Stimulated activated CD8-positive, alpha-beta memory T cell treated with anti-CD3 and anti-CD28 coated beads, Interleukin-4, amount 100 ng/mL, for 1 hour (primary cell): ENCODE measurements around the gene TCEANC.

Source experiments
- DNase-seq, 2 donors: peaks; one replicate each; pipeline ENCODE4 v3.0.0-alpha.2; 2020; ENCODE audit warnings: low read depth in 2 of 2, low spot score in 1 of 2

Gene TCEANC

GRCh38 chrX:13691841-13692371 is 39.0 kb downstream of the TCEANC start:
- no peak for DNase-seq

- DNase-seq, result no peak
Observed at GRCh38 chrX:13692771-13693231, 39.9 kb downstream of the TCEANC start.

GRCh38 chrX:13693341-13693961 is 40.5 kb downstream of the TCEANC start:
- DNase-seq, result no peak

GRCh38 chrX:13694359-13694758 is 41.4 kb downstream of the TCEANC start:
- DNase-seq, result no peak

GRCh38 chrX:13694983-13695382 is 42.0 kb downstream of the TCEANC start:
- no peak for DNase-seq

GRCh38 chrX:13695601-13696115 is 42.7 kb downstream of the TCEANC start:
- no peak for DNase-seq

GRCh38 chrX:13697455-13697854 is 44.5 kb downstream of the TCEANC start:
- DNase-seq, result no peak

- no peak for DNase-seq
Observed at GRCh38 chrX:13697976-13698375, 45.0 kb downstream of the TCEANC start.

- no peak for DNase-seq
Observed at GRCh38 chrX:13698432-13698831, 45.5 kb downstream of the TCEANC start.

GRCh38 chrX:13699183-13699826 is 46.4 kb downstream of the TCEANC start:
- DNase-seq, result no peak

GRCh38 chrX:13700380-13700779 is 47.4 kb downstream of the TCEANC start:
- DNase-seq, result no peak

GRCh38 chrX:13702111-13702789 is 49.3 kb downstream of the TCEANC start:
- DNase-seq, result no peak

GRCh38 chrX:13703135-13703534 is 50.2 kb downstream of the TCEANC start:
- no peak for DNase-seq

- no peak for DNase-seq
Observed at GRCh38 chrX:13703589-13703988, 50.6 kb downstream of the TCEANC start.

GRCh38 chrX:13711141-13711540 is 58.2 kb downstream of the TCEANC start:
- no peak for DNase-seq
